Activated CD4-positive, CD25-positive, alpha-beta regulatory T cell treated with anti-CD3 and anti-CD28 coated beads, Interleukin-2, amount 50 U/mL, for 72 hours (primary cell): ENCODE data around the gene RBM45.

Source experiments
- DNase-seq: peaks from one replicate; pipeline ENCODE4 v3.0.0; 2021

The RBM45 gene

DNA sequence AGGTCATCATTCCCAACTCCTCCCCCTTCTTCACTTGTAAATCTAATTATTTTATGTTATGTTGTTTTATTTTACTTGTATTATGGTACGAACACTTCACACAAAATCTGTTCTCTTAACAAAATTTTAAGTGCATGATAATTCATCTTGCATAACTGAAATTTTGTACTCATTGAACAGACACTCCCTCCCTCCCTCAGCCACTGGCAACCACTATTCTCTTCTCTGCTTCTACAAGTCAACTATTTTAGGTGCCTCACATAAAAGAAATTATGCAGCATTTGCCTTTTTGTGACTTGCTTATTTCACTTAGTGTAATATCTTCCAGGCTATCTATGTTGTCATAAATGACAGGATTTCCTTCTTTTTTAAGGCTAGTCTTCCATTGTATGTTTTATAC lies 51.7 kb downstream of the RBM45 start:
- DNase-seq: no peak

DNA sequence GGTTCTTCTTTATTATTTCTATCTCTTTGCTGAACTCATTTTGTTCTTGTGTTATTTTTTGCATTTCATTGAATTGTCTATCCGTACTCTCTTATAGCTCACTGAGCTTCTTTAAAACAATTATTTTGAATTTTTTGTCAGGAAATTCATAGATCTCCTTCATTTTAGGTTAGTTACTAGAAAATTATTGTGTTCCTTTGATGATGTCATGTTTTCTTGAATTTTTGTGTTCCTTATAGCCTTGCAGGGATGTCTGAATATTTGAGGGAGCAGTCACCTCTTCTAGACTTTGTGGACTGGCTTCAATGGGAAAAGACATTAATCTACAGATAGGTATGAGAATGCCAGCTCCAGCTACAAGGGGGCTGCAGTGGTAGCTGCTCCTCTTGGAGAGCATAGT lies 61.4 kb downstream of the RBM45 start:
- no peak for DNase-seq

DNA sequence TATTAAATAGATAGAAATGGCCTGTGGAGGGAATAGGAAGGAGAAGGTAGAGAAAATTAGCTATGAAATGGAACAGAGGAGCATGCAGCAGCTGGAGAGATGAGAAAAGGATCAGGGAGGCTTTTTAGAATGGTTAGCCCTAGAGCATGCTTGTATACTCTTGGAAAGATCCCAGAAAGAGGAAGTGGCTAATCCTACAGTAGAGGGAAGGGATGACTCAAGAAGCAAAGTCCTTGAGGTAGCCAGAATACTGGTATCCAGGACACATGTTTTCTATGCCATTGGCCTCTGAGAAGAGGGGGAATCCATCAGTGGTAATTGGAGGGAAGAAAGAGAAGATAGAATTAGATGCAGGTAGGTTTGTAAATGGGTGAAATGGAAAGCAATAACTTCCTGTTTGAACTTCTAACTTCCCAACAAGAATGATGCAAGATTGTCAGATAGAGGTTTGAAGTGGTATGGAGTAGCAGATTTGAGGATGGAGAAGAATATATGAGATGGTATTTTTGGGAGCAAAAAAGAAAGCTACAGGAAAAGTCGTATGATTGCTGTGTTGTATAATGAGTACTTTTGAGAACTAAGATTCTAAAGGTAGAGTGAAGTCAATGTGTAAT lies 64.9 kb downstream of the RBM45 start:
- DNase-seq: no peak
